Tibial nerve (tissue), 3 donors: ENCODE measurements around the gene RMI2.

Source experiments
- CTCF ChIP-seq, 5 experiments: fragments of 200-600 bp in 3 of 5; fragments of 450-650 bp in 2 of 5; sonication (generic) in 3 of 5; IDR thresholded peaks; one replicate each; pipeline ENCODE4 v1.5.1; 2016 to 2019; ENCODE audit warnings: antibody characterized with exemption in 5 of 5, mild to moderate bottlenecking in 3 of 5, moderate library complexity in 2 of 5
- POLR2A ChIP-seq, 2 donors: fragments of 450-650 bp; IDR thresholded peaks; one replicate each; pipeline ENCODE4 v1.6.1; 2017; ENCODE audit warnings: antibody characterized with exemption in 2 of 2, mild to moderate bottlenecking in 2 of 2, moderate library complexity in 2 of 2

GRCh38 chr16:11295672-11296071 is 49.6 kb upstream of the RMI2 start:
- TF ChIP-seq CTCF (IDR thresholded peaks at IDR 0.05) (no peak), POLR2A (IDR thresholded peaks at IDR 0.05) (no peak)
